ENCODE results near the gene RBM33. TPM values are rescaled to one million over a fixed set of nuclear protein-coding genes. Genes with fewer than 3 reads are reported as not detected.

The RBM33 gene
- total and polyA plus RNA-seq, 2 of the 13 experiments (the other 11 are each of a cell fraction or from before 2014, with no cell fraction given), result 12.4 to 28.9 TPM

- 0 out of 2 replicates have a peak, but pooled peaks have one; percentile 21 for TF ChIP-seq ZHX1 (CRISPR knock-in tag; IDR thresholded peaks at IDR 0.05; ENCODE audit: low read depth)
- no peak for TF ChIP-seq ZNF564 (CRISPR knock-in tag; IDR thresholded peaks at IDR 0.05)
- no peak for TF ChIP-seq YEATS4 (CRISPR knock-in tag; IDR thresholded peaks at IDR 0.05; ENCODE audit: borderline replicate concordance)
- TF ChIP-seq, protein P1, sequence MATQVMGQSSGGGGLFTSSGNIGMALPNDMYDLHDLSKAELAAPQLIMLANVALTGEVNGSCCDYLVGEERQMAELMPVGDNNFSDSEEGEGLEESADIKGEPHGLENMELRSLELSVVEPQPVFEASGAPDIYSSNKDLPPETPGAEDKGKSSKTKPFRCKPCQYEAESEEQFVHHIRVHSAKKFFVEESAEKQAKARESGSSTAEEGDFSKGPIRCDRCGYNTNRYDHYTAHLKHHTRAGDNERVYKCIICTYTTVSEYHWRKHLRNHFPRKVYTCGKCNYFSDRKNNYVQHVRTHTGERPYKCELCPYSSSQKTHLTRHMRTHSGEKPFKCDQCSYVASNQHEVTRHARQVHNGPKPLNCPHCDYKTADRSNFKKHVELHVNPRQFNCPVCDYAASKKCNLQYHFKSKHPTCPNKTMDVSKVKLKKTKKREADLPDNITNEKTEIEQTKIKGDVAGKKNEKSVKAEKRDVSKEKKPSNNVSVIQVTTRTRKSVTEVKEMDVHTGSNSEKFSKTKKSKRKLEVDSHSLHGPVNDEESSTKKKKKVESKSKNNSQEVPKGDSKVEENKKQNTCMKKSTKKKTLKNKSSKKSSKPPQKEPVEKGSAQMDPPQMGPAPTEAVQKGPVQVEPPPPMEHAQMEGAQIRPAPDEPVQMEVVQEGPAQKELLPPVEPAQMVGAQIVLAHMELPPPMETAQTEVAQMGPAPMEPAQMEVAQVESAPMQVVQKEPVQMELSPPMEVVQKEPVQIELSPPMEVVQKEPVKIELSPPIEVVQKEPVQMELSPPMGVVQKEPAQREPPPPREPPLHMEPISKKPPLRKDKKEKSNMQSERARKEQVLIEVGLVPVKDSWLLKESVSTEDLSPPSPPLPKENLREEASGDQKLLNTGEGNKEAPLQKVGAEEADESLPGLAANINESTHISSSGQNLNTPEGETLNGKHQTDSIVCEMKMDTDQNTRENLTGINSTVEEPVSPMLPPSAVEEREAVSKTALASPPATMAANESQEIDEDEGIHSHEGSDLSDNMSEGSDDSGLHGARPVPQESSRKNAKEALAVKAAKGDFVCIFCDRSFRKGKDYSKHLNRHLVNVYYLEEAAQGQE (IDR thresholded peaks at IDR 0.05; ENCODE audit: borderline replicate concordance in 1 of 2, low read depth in 1 of 2, low read length in 2 of 2), result no peak
- no peak for TF ChIP-seq ZKSCAN8 (CRISPR knock-in tag; IDR thresholded peaks at IDR 0.05; ENCODE audit: borderline replicate concordance)
- no peak for TF ChIP-seq ATM (IDR thresholded peaks at IDR 0.05; ENCODE audit: borderline replicate concordance)
- peak; percentile 76 for TF ChIP-seq HOXA3 (CRISPR knock-in tag; IDR thresholded peaks at IDR 0.05)
- TF ChIP-seq REPIN1 (CRISPR knock-in tag; IDR thresholded peaks at IDR 0.05; ENCODE audit: borderline replicate concordance, low read depth), result 0 out of 2 replicates have a peak, but pooled peaks have one; percentile 34
- no peak for TF ChIP-seq ZIK1 (CRISPR knock-in tag; IDR thresholded peaks at IDR 0.05; ENCODE audit: borderline replicate concordance, low read depth)
- TF ChIP-seq HIC2 (CRISPR knock-in tag; IDR thresholded peaks at IDR 0.05; ENCODE audit: low read depth), result no peak
- TF ChIP-seq ZSCAN25 (CRISPR knock-in tag; IDR thresholded peaks at IDR 0.05), result peak; percentile 67
- TF ChIP-seq RFX3 (CRISPR knock-in tag; IDR thresholded peaks at IDR 0.05), result no peak
- TF ChIP-seq LCORL (IDR thresholded peaks at IDR 0.05), result no peak
- TF ChIP-seq LCORL (CRISPR knock-in tag; IDR thresholded peaks at IDR 0.05), result peak; percentile 76; the same call in 1 of the 2 replicates
- no peak for TF ChIP-seq TRIM22 (IDR thresholded peaks at IDR 0.05)
- no peak for TF ChIP-seq KDM5A (IDR thresholded peaks at IDR 0.05; ENCODE audit: borderline replicate concordance, low read length)
- TF ChIP-seq ZNF7 (CRISPR knock-in tag; IDR thresholded peaks at IDR 0.05), result no peak
- TF ChIP-seq, protein P2, sequence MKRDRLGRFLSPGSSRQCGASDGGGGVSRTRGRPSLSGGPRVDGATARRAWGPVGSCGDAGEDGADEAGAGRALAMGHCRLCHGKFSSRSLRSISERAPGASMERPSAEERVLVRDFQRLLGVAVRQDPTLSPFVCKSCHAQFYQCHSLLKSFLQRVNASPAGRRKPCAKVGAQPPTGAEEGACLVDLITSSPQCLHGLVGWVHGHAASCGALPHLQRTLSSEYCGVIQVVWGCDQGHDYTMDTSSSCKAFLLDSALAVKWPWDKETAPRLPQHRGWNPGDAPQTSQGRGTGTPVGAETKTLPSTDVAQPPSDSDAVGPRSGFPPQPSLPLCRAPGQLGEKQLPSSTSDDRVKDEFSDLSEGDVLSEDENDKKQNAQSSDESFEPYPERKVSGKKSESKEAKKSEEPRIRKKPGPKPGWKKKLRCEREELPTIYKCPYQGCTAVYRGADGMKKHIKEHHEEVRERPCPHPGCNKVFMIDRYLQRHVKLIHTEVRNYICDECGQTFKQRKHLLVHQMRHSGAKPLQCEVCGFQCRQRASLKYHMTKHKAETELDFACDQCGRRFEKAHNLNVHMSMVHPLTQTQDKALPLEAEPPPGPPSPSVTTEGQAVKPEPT (CRISPR knock-in tag; IDR thresholded peaks at IDR 0.05; ENCODE audit: low read depth), result 0 out of 2 replicates have a peak, but pooled peaks have one; percentile 45
Observed at GRCh38 chr7:155813125-155813524, 168.7 kb downstream of the RBM33 start (continued).
